Adrenal gland (tissue), 5 donors: Measurements from ENCODE around the gene ZNF740.

Source experiments
- CTCF ChIP-seq, 6 experiments: fragments of 450-650 bp in 4 of 6; fragments of 200-600 bp in 2 of 6; sonication (generic) in 1 of 6; IDR thresholded peaks; 1 replicate in 5 of 6; 2 replicates in 1 of 6; pipeline versions ENCODE4 v1.5.1 to v1.8.0; 2016 to 2021; ENCODE audit warnings: antibody characterized with exemption in 6 of 6, mild to moderate bottlenecking in 2 of 6, moderate library complexity in 1 of 6
- POLR2A ChIP-seq, 2 donors: fragments of 450-650 bp; IDR thresholded peaks; one replicate each; pipeline ENCODE4 v1.6.1; 2017; ENCODE audit warnings: antibody characterized with exemption in 2 of 2, mild to moderate bottlenecking in 2 of 2, moderate library complexity in 1 of 2
- donor health status: DM: no; HTN: no; CAD: no.

GRCh38 chr12:53151039-53151438, 29.5 kb upstream of the ZNF740 start:
- TF ChIP-seq POLR2A (IDR thresholded peaks at IDR 0.05), result no peak
- no peak for TF ChIP-seq CTCF (IDR thresholded peaks at IDR 0.05)
